22Rv1 (cell line): Measurements from ENCODE around the gene BCOR.
A peak's percentile ranks its signal among the peaks of the same experiment; 100 is the strongest.

ENCODE experiments used
- H3K27ac ChIP-seq: fragments of 450-650 bp; 2 replicates; pipeline ENCODE4 v1.5.1; 2017
- CTCF ChIP-seq: fragments of 450-650 bp; IDR thresholded peaks from 2 replicates; pipeline ENCODE4 v1.5.1; 2017; ENCODE audit warnings: mild to moderate bottlenecking
- ZFX ChIP-seq: fragments of 450-650 bp; IDR thresholded peaks from 2 replicates; pipeline ENCODE4 v1.6.1; 2017; ENCODE audit warnings: antibody characterized with exemption, borderline replicate concordance

Gene BCOR

GRCh38 chrX:40055495-40055894 is 42.3 kb downstream of the BCOR start:
- TF ChIP-seq ZFX (no peak), CTCF (no peak)
- H3K27ac ChIP-seq: no peak overlapping the region

- no peak overlapping the region for H3K27ac ChIP-seq
- no peak for TF ChIP-seq CTCF
- no peak for TF ChIP-seq ZFX
Measured at GRCh38 chrX:40054793-40055192, 43.0 kb downstream of the BCOR start.

- no peak for TF ChIP-seq CTCF
- TF ChIP-seq ZFX: no peak
Measured at GRCh38 chrX:40050532-40050931, 47.2 kb downstream of the BCOR start.

GRCh38 chrX:40049084-40049641 is 48.6 kb downstream of the BCOR start:
- TF ChIP-seq CTCF (no peak), ZFX (no peak)
- peak overlapping the region; percentile 3; the same call in 1 of the 2 replicates for H3K27ac ChIP-seq

More at GRCh38 chrX:40050532-40050931, 47.2 kb downstream of the BCOR start:
- no peak overlapping the region for H3K27ac ChIP-seq

- no peak for TF ChIP-seq CTCF
- peak overlapping the region; percentile 10; the same call in 1 of the 2 replicates for H3K27ac ChIP-seq
Measured at GRCh38 chrX:40047485-40047884, 50.3 kb downstream of the BCOR start.

- no peak overlapping the region for H3K27ac ChIP-seq
- TF ChIP-seq CTCF: no peak
- no peak for TF ChIP-seq ZFX
Measured at GRCh38 chrX:40043895-40044294, 53.9 kb downstream of the BCOR start.

GRCh38 chrX:40041915-40042314 is 55.8 kb downstream of the BCOR start:
- H3K27ac ChIP-seq: no peak overlapping the region
- TF ChIP-seq CTCF (no peak), ZFX (no peak)
